A549 (cell line): ENCODE measurements around the gene AIRE. TPM values are rescaled to one million over a fixed set of nuclear protein-coding genes. Genes with fewer than 3 reads are reported as not detected.
A peak's percentile ranks its signal among the peaks of the same experiment; 100 is the strongest.

ENCODE experiments used
- ATAC-seq, 2 experiments: fragments of 200-7000 bp in 1 of 2; fragments of >200 bp in 1 of 2; cut with Nextera tagmentation in 1 of 2; cut with Tn5 transposase in 1 of 2; 3 replicates each; pipeline versions ENCODE4 v1.8.0 to v1.9.1; 2018 to 2020; ENCODE audit warnings: mild to moderate bottlenecking in 1 of 2, moderate library complexity in 1 of 2
- CTCF ChIA-PET: fragments of 300-600 bp; sonication (Branson Sonifier 250); formaldehyde crosslinking; extraction: SDS; loops from one replicate; lab custom pipeline; 2021; ENCODE audit warnings: antibody characterized with exemption, inconsistent platforms; lab: Yijun Ruan, JAX
- POLR2A ChIA-PET: fragments of 350-600 bp; formaldehyde crosslinking; extraction: SDS; loops from one replicate; lab custom pipeline; 2021; ENCODE audit warnings: antibody characterized with exemption, inconsistent platforms; lab: Yijun Ruan, JAX
- DNase-seq, 2 experiments: peaks; one replicate each; pipeline versions ENCODE4 v3.0.0 to v3.0.0-alpha.2; 2011 to 2016; ENCODE audit warnings: low read depth in 1 of 2, low spot score in 1 of 2
- FAIRE-seq: peaks from 2 replicates; lab custom pipeline; 2011; peaks lifted over from hg19 to GRCh38; lab: Jason Lieb, UNC
- H3K27ac ChIP-seq, 2 experiments: fragments of >200 bp; sonication (Bioruptor Twin); formaldehyde crosslinking; 3 replicates each; pipeline ENCODE4 v1.5.1; 2016 to 2017
- H3K4me1 ChIP-seq: fragments of >200 bp; sonication (Bioruptor Twin); formaldehyde crosslinking; 3 replicates; pipeline ENCODE4 v1.6.1; 2016
- H3K4me2 ChIP-seq: fragments of >200 bp; sonication (Bioruptor Twin); formaldehyde crosslinking; 3 replicates; pipeline ENCODE4 v1.6.1; 2016
- H3K4me3 ChIP-seq: fragments of >200 bp; sonication (Bioruptor Twin); formaldehyde crosslinking; 3 replicates; pipeline ENCODE4 v1.5.1; 2016
- H3K9me3 ChIP-seq: fragments of >200 bp; sonication (Bioruptor Twin); formaldehyde crosslinking; 3 replicates; pipeline ENCODE4 v1.6.1; 2016
- BHLHE40 ChIP-seq: IDR thresholded peaks from 2 replicates; pipeline ENCODE4 v1.6.1; 2012; ENCODE audit warnings: low read depth, low read length, inconsistent platforms
- CBX8 ChIP-seq: fragments of 200-600 bp; sonication (generic); IDR thresholded peaks from 2 replicates; pipeline ENCODE4 v1.6.1; 2016
- CHD4 ChIP-seq: fragments of 200-600 bp; sonication (generic); IDR thresholded peaks from 2 replicates; pipeline ENCODE4 v1.6.1; 2016; ENCODE audit warnings: antibody characterized with exemption, mild to moderate bottlenecking, borderline replicate concordance
- EHF ChIP-seq: fragments of 250-450 bp; sonication (Bioruptor Pico); IDR thresholded peaks from 2 replicates; pipeline ENCODE4 v1.5.0; 2020; ENCODE audit warnings: mild to moderate bottlenecking
- EP300 ChIP-seq, 2 experiments: fragments of >200 bp; sonication (Bioruptor Twin); formaldehyde crosslinking; IDR thresholded peaks; 2 replicates in 1 of 2; 3 replicates in 1 of 2; pipeline ENCODE4 v1.6.1; 2016 to 2017
- HDAC2 ChIP-seq: fragments of 200-600 bp; sonication (generic); IDR thresholded peaks from 2 replicates; pipeline ENCODE4 v1.6.1; 2016
- HEYL ChIP-seq: fragments of 250-450 bp; sonication (Bioruptor Pico); IDR thresholded peaks from 2 replicates; pipeline ENCODE4 v1.8.0; 2021; ENCODE audit warnings: mild to moderate bottlenecking, moderate library complexity
- HOXA7 ChIP-seq: fragments of 250-450 bp; sonication (Bioruptor Pico); IDR thresholded peaks from 2 replicates; pipeline ENCODE4 v1.5.0; 2020; ENCODE audit warnings: mild to moderate bottlenecking, moderate library complexity
- MAFK ChIP-seq: fragments of 450-650 bp; IDR thresholded peaks from 2 replicates; pipeline ENCODE4 v1.6.1; 2014; ENCODE audit not compliant: partially characterized antibody
- MYC ChIP-seq: IDR thresholded peaks from 2 replicates; pipeline ENCODE4 v1.6.1; 2012; ENCODE audit warnings: mild to moderate bottlenecking, inconsistent platforms, low read length, improper control_type of control experiment, borderline replicate concordance
- NFE2L2 ChIP-seq: fragments of 150-350 bp; conservative IDR thresholded peaks from 2 replicates; pipeline ENCODE4 v1.6.1; 2014; ENCODE audit warnings: low read length
- RAD21 ChIP-seq, 2 experiments: fragments of >200 bp in 1 of 2; sonication (Bioruptor Twin) in 1 of 2; formaldehyde crosslinking in 1 of 2; IDR thresholded peaks in 1 of 2; conservative IDR thresholded peaks in 1 of 2; 2 replicates in 1 of 2; 3 replicates in 1 of 2; pipeline ENCODE4 v1.6.1; 2012 to 2018; ENCODE audit warnings: inconsistent platforms in 1 of 2
- SMC3 ChIP-seq: fragments of >200 bp; sonication (Bioruptor Twin); formaldehyde crosslinking; IDR thresholded peaks from 3 replicates; pipeline ENCODE4 v1.6.1; 2018; ENCODE audit warnings: inconsistent platforms
- ZC3H11A ChIP-seq: fragments of 450-650 bp; IDR thresholded peaks from 2 replicates; pipeline ENCODE4 v1.6.1; 2014; ENCODE audit warnings: antibody characterized with exemption, mild to moderate bottlenecking
- ZNF302 ChIP-seq: fragments of 250-450 bp; sonication (Bioruptor Pico); IDR thresholded peaks from 2 replicates; pipeline ENCODE4 v1.9.0; 2021; ENCODE audit warnings: inconsistent platforms, mild to moderate bottlenecking, moderate library complexity
- ZSCAN20 ChIP-seq: fragments of 250-450 bp; sonication (Bioruptor Pico); IDR thresholded peaks from 2 replicates; pipeline ENCODE4 v1.8.0; 2022; ENCODE audit warnings: mild to moderate bottlenecking, moderate library complexity
- WGBS: methylation state at CpG from one replicate; pipeline ENCODE4 v1.1.6; 2017; ENCODE audit errors: missing lambda C conversion rate; 5-methylcytosine and 5-hydroxymethylcytosine counted together
- polyA plus RNA-seq, 4 experiments: library from polyadenylated mRNA; depleted of rRNA in 3 of 4; stranded (reverse); fragments of >200 nt; fragmentation: RNase III in 1 of 4; extraction: RNeasy Plus Mini Kit Qiagen cat#74134 plus additional on column Dnase treatment in 1 of 4; gene quantifications; 2 replicates in 3 of 4; 3 replicates in 1 of 4; pipeline ENCODE4 v1.2.3, GENCODE V29; 2011 to 2017
- TF ChIP-seq, protein P1 (sequence below): fragments of 450-650 bp; IDR thresholded peaks from 2 replicates; pipeline ENCODE4 v1.6.1; 2014; ENCODE audit warnings: antibody characterized with exemption
- TF ChIP-seq, protein P2 (sequence below): IDR thresholded peaks from 2 replicates; pipeline ENCODE4 v1.6.1; 2012
- TF ChIP-seq, protein P3 (sequence below): fragments of >200 bp; sonication (Bioruptor Twin); formaldehyde crosslinking; IDR thresholded peaks from 2 replicates; pipeline ENCODE4 v1.6.1; 2016
- TF ChIP-seq, protein P4 (sequence below): fragments of >200 bp; sonication (Bioruptor Twin); formaldehyde crosslinking; IDR thresholded peaks from 3 replicates; pipeline ENCODE4 v1.5.1; 2016

The AIRE gene
- polyA plus RNA-seq, 2 of the 4 experiments (the other 2 are of a cell fraction): not detected

DNA sequence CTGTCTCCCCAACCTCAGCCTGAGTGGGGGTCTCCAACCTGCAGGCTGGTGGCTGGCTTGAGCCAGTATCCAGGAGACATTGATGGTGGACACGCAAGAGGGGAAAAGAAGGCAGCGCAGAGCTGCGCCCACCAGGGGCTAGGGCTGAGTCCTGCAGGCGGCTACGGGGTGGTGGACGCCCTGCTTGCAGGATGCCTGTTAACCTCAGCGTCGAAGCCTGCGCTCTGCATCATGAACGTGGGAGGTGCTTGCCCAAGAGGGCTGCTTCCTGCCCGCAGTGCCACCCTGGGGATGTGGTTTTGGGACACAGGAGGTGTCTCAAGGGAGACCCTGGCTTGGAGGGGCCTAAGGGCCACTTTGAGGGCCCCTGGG, 41.9 kb downstream of the AIRE start:
- no peak for FAIRE-seq

DNA sequence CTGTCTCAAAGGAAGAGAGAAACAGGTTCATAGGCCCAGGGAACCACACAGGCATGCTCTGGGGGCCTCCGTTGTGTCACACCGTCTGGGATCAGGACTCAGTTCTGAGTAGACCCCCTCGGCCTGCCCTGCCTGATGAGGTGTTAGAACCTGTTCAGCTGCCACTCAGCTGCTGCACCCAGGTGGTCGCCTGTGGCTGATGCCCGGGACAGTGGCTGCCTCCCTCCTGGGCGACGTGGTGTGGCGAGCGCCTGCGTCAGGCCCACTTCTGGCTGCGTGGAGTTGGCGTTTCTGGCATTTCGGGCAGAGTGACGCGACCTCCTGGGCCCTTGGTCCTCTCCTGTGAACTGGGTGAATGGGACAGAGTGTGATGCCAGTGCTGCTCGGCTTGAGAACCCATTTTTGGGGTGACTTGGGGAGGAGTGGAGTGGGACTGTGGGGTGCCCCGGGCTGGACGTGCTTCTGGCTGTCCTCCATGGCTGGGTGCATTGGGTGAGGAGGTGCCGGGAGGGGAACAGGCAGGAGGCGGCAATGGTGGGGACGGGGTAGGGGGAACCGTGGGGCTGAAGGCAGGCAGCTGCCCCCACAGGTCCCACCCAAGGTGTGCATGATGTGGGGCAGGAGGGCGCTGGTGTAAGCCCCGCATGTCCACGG, 42.7 kb downstream of the AIRE start:
- FAIRE-seq (no peak), ATAC-seq (no peak), DNase-seq (no peak)
- no peaks in the 10 kb centered on the region for H3K4me1 ChIP-seq
- H3K4me2 ChIP-seq: no peak overlapping the region
- no peak overlapping the region for H3K4me3 ChIP-seq
- ChIA-PET POLR2A (interaction anchor here (1.4 kb wide), 1 partner anchor 11 kb away, joined by 6 read pairs; the partner anchor contains the start of gene CFAP410), CTCF (interaction anchor here (0.9 to 1.2 kb wide), 3 partner anchors 9 to 27 kb away, joined by 3 to 5 read pairs (median 3); no protein-coding TSS in a partner anchor)
- TF ChIP-seq RAD21 (conservative IDR thresholded peaks at IDR 0.05 in 1 of 2, IDR thresholded peaks at IDR 0.05 in 1 of 2) (no peak), MAFK (no peak), ZC3H11A (no peak), CBX8 (no peak), NFE2L2 (no peak), HEYL (CRISPR knock-in tag) (no peak), BHLHE40 (no peak), CHD4 (no peak), HDAC2 (no peak), EP300 (IDR thresholded peaks at IDR 0.05) (no peak), SMC3 (no peak), EHF (no peak), HOXA7 (no peak)
- TF ChIP-seq, protein P1, sequence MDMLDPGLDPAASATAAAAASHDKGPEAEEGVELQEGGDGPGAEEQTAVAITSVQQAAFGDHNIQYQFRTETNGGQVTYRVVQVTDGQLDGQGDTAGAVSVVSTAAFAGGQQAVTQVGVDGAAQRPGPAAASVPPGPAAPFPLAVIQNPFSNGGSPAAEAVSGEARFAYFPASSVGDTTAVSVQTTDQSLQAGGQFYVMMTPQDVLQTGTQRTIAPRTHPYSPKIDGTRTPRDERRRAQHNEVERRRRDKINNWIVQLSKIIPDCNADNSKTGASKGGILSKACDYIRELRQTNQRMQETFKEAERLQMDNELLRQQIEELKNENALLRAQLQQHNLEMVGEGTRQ: no peak
- TF ChIP-seq, protein P2, sequence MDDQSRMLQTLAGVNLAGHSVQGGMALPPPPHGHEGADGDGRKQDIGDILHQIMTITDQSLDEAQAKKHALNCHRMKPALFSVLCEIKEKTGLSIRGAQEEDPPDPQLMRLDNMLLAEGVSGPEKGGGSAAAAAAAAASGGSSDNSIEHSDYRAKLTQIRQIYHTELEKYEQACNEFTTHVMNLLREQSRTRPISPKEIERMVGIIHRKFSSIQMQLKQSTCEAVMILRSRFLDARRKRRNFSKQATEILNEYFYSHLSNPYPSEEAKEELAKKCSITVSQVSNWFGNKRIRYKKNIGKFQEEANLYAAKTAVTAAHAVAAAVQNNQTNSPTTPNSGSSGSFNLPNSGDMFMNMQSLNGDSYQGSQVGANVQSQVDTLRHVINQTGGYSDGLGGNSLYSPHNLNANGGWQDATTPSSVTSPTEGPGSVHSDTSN: no peak
- TF ChIP-seq, protein P3, sequence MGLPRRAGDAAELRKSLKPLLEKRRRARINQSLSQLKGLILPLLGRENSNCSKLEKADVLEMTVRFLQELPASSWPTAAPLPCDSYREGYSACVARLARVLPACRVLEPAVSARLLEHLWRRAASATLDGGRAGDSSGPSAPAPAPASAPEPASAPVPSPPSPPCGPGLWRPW: no peak
- no peaks in the 10 kb centered on the region for H3K9me3 ChIP-seq
- WGBS: 85% methylated on average over 18 of the region's 25 CpGs
- H3K27ac ChIP-seq: no peak overlapping the region

More for the DNA sequence above, 41.9 kb downstream of the AIRE start:
- no peak overlapping the region for H3K27ac ChIP-seq
- no peaks in the 10 kb centered on the region for H3K9me3 ChIP-seq
- no peak for ATAC-seq
- no peaks in the 10 kb centered on the region for H3K4me1 ChIP-seq
- ChIA-PET CTCF (interaction anchor here (1.2 kb wide), 1 partner anchor 8 kb away, joined by 3 read pairs; no protein-coding TSS in a partner anchor), POLR2A (interaction anchor here (1.4 kb wide), 1 partner anchor 11 kb away, joined by 6 read pairs; the partner anchor contains the start of gene CFAP410)
- DNase-seq: no peak
- no peak overlapping the region for H3K4me3 ChIP-seq
- WGBS: 95% methylated on average over 11 of the region's 11 CpGs
- no peak overlapping the region for H3K4me2 ChIP-seq
- no peak for TF ChIP-seq ZSCAN20 (CRISPR knock-in tag)
- TF ChIP-seq ZNF302 (CRISPR knock-in tag): no peak

DNA sequence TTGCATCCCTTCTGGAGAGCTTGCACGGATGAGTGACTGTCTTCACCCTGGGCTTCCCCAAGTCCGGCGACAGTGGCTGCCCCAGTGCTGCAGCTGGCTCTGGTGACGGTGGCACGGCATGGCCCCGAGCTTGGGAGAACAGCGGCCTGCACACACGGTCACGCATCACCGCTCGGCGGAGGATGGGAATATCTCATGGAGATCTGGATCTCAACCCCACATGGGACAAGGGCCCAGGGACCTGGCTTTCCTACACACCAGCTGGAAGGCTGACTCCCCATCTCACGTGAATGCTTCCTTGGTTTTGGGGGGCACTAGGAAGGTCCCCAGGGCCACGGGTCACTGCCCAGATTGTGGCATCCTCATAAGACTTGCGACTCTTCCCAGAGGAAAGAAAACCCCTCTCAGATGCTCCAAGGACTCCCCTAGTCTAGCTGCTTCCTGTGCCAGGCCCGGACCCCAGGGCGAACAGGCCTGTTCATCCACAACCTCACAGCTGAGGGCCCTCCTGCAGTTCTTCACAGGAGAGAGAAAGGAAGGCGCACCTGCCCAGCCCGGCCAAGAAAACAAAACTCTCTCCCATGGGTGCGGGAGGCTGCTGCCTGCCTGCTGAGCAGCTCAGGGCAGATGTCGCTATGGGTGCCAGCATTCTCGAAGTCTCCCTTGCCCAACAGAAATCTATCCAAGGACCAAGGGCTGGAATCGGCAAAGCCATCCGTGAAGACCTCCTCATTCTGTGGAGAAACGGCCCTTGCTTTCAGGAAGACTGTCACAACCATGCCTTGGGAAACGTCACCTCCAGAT, 43.6 kb downstream of the AIRE start:
- CTCF ChIA-PET: interaction anchor here (0.9 to 1.0 kb wide), 2 partner anchors 24 to 28 kb away, joined by 3 to 5 read pairs; no protein-coding TSS in a partner anchor
- FAIRE-seq (no peak), DNase-seq (no peak), ATAC-seq (no peak)
- no peak overlapping the region for H3K27ac ChIP-seq
- TF ChIP-seq, protein P2: 0 out of 2 replicates have a peak, but pooled peaks have one; percentile 14
- TF ChIP-seq, protein P4, sequence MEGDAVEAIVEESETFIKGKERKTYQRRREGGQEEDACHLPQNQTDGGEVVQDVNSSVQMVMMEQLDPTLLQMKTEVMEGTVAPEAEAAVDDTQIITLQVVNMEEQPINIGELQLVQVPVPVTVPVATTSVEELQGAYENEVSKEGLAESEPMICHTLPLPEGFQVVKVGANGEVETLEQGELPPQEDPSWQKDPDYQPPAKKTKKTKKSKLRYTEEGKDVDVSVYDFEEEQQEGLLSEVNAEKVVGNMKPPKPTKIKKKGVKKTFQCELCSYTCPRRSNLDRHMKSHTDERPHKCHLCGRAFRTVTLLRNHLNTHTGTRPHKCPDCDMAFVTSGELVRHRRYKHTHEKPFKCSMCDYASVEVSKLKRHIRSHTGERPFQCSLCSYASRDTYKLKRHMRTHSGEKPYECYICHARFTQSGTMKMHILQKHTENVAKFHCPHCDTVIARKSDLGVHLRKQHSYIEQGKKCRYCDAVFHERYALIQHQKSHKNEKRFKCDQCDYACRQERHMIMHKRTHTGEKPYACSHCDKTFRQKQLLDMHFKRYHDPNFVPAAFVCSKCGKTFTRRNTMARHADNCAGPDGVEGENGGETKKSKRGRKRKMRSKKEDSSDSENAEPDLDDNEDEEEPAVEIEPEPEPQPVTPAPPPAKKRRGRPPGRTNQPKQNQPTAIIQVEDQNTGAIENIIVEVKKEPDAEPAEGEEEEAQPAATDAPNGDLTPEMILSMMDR: no peak
- TF ChIP-seq MYC: no peak
- H3K4me2 ChIP-seq: no peak overlapping the region
- H3K9me3 ChIP-seq: no peaks in the 10 kb centered on the region
- no peaks in the 10 kb centered on the region for H3K4me1 ChIP-seq
- no peak overlapping the region for H3K4me3 ChIP-seq
- 86% methylated on average over 4 of the region's 26 CpGs for WGBS
- POLR2A ChIA-PET: interaction anchor here (1.0 kb wide), 1 partner anchor 10 kb away, joined by 3 read pairs; the partner anchor contains the start of gene CFAP410
